ENCODE measurements around the gene ANKFN1.

DNA sequence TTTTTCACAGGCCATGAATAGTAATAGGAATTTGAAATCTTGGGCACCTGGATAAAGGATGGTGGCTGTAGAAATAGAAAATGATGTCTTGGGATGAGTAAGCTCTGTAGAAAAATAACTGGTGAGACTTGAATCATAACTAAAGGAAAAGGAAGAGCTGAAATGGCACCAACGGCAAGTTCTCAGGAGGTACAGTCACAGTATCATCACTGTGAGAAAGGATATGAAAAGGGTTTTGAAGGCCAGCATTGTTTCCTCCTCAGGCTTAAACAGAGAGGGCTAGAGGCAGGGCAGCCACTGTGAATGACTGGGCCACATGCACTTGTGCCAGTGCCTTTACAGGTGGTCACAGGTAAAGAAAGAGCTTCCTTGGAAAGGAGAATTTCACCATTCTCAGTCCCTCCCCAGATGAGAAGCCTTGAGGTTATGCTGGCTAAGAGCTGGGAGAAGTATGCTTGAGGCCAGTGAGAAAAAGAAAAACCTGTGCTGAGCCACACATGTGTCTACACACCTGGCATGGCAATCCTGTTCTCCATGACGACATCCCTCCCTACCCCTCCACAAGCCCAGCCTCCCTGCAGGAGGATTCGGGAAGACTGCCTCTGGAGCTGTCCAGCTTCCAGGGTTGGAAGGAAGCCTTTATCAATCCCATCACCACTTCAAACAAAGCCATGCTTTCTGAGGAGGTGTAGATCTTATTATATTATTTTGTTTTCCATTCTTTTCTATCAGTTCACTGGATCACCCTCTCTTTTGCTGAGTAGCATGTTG, 3.8 kb upstream of the ANKFN1 start:
- TF ChIP-seq, protein P1, sequence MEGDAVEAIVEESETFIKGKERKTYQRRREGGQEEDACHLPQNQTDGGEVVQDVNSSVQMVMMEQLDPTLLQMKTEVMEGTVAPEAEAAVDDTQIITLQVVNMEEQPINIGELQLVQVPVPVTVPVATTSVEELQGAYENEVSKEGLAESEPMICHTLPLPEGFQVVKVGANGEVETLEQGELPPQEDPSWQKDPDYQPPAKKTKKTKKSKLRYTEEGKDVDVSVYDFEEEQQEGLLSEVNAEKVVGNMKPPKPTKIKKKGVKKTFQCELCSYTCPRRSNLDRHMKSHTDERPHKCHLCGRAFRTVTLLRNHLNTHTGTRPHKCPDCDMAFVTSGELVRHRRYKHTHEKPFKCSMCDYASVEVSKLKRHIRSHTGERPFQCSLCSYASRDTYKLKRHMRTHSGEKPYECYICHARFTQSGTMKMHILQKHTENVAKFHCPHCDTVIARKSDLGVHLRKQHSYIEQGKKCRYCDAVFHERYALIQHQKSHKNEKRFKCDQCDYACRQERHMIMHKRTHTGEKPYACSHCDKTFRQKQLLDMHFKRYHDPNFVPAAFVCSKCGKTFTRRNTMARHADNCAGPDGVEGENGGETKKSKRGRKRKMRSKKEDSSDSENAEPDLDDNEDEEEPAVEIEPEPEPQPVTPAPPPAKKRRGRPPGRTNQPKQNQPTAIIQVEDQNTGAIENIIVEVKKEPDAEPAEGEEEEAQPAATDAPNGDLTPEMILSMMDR (IDR thresholded peaks at IDR 0.05; ENCODE audit: insufficient read depth, low read depth, low read length) = no peak
- TF ChIP-seq EZH2 (IDR thresholded peaks at IDR 0.05; ENCODE audit: insufficient read depth, low read length) = no peak
